B cell (primary cell): ENCODE results near the gene TRAPPC5.

Experiments used
- CTCF ChIP-seq: fragments of 200-600 bp; IDR thresholded peaks from one replicate; pipeline ENCODE4 v1.8.0; 2022; ENCODE audit warnings: antibody characterized with exemption, mild to moderate bottlenecking
- EZH2 ChIP-seq: IDR thresholded peaks from 2 replicates; pipeline ENCODE4 v1.6.1; 2012; ENCODE audit warnings: borderline replicate concordance, low read depth, mild to moderate bottlenecking, moderate library complexity, low read length; ENCODE audit not compliant: insufficient read depth, poor library complexity, severe bottlenecking

DNA sequence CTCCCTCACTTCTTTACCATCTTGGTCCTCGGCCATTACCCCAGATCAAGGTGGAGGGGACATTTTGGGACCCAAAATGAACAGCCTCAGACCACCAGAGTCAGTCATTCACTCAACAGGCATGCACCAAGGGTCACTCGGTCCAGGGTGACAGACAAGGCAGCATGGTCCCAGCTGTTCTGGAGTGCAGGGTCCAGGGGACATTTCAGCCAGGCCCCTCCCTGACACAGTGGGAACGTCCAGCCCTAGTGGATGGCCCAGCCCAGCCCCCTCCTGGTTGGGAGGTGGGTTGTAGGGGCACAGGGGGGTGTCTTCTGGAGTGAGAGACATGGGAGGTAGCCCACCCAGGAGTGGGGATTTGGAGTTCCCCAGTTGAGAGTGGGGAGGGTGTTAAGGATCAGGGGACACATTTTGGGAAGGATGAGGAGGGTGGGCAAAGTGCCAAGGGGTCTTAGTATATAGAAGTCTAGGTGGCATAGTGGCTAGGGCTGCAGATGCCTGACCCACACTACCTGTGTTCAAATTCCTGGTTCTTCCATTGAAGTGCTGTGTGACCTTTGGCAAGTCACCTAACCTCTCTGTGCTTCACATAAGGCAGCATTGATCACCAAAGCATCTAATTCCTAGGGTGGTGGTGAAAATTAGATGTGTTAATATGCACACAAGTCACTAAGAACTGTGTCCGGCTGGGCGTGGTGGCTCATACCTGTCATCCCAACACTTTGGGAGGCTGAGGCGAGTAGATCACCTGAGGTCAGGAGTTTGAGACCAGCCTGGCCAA lies 23.8 kb downstream of the TRAPPC5 start:
- no peak for TF ChIP-seq CTCF
- no peak for TF ChIP-seq EZH2
